Measurements from ENCODE around the gene MC1R. TPM values are rescaled to one million over a fixed set of nuclear protein-coding genes. Genes with fewer than 3 reads are reported as not detected.
A peak's percentile ranks its signal among the peaks of the same experiment; 100 is the strongest.

The MC1R gene
- total and polyA plus RNA-seq, 2 of the 4 experiments (the other 2 are of a cell fraction) = 3.8 to 9.5 TPM

- Histone ChIP-seq H4K91ac (ENCODE audit: insufficient read depth, low read depth, low read length) (peak overlapping the region; percentile 92), H3K9ac (ENCODE audit: low read depth, low read length) (0 out of 2 replicates have a peak overlapping the region, but pooled peaks have one; percentile 70), H3K9me3 (ENCODE audit: control insufficient read depth, insufficient read depth, low read length) (no peaks in the 10 kb centered on the region), H4K8ac (ENCODE audit: low read depth in 2 of 2, low read length in 2 of 2) (peak overlapping the region; percentile 96 to 97), H2BK120ac (ENCODE audit: low read depth, low read length) (peak overlapping the region; percentile 89), H3K79me1 (ENCODE audit: low read depth in 1 of 2, low read length in 2 of 2) (peaks cover 0 to 60% of the 10 kb centered on the region in 2 experiments; a peak in 3 of 4 replicates), H3K27me3 (ENCODE audit: control insufficient read depth, insufficient read depth, low read length) (no peaks in the 10 kb centered on the region), H4K5ac (ENCODE audit: low read depth, low read length) (peak overlapping the region; percentile 89), H3K56ac (ENCODE audit: extremely low read depth, insufficient read depth, low read length) (0 out of 2 replicates have a peak overlapping the region, but pooled peaks have one; percentile 68), H3K18ac (ENCODE audit: low read depth, low read length) (no peak overlapping the region; the same call in 1 of the 2 replicates), H3K4ac (ENCODE audit: low read depth, low read length) (peak overlapping the region; percentile 91), H4K20me1 (ENCODE audit: insufficient read depth, low read length) (peaks cover 21% of the 10 kb centered on the region), H3K14ac (replicated peaks; ENCODE audit: low read depth, low read length) (peak overlapping the region; percentile 85), H2BK15ac (ENCODE audit: low read depth, low read length) (peak overlapping the region; percentile 75; the same call in 1 of the 3 replicates), H3K4me1 (ENCODE audit: control insufficient read depth, insufficient read depth, low read length) (peaks cover 27% of the 10 kb centered on the region), H3K23ac (ENCODE audit: low read depth, low read length) (peak overlapping the region; percentile 82; the same call in 1 of the 2 replicates), H2AK5ac (ENCODE audit: low read depth, low read length) (peak overlapping the region; percentile 100), H3K4me3 (ENCODE audit: insufficient read depth, low read depth, low read length) (no peak overlapping the region), H3K36me3 (ENCODE audit: control insufficient read depth, insufficient read depth, low read length) (no peaks in the 10 kb centered on the region), H3K9me1 (ENCODE audit: insufficient read depth, low read length) (peaks cover 20% of the 10 kb centered on the region), H2AFZ (replicated peaks; ENCODE audit: low read length, poor library complexity) (peak overlapping the region; percentile 84), H2AK9ac (replicated peaks; ENCODE audit: low read depth, low read length, poor library complexity) (peak overlapping the region; percentile 87), H3K27ac (ENCODE audit: insufficient read depth, low read length) (peak overlapping the region; percentile 97), H2BK5ac (ENCODE audit: low read depth, low read length, poor library complexity, severe bottlenecking) (peak overlapping the region; percentile 92), H2BK20ac (ENCODE audit: low read depth, low read length) (peak overlapping the region; percentile 50), H3K4me2 (ENCODE audit: low read depth, low read length) (peak overlapping the region; percentile 71; the same call in 1 of the 2 replicates)
- intact Hi-C loops (cut with micrococcal nuclease) = loop anchor here (10.0 kb wide), 1 partner anchor 104 kb away; no protein-coding TSS in a partner anchor
- CTCF ChIA-PET = no interaction called here
- TF ChIP-seq RFX5 (IDR thresholded peaks at IDR 0.05; ENCODE audit: low read depth, low read length) (no peak), FOS (IDR thresholded peaks at IDR 0.05; ENCODE audit: low read depth, low read length) (0 out of 2 replicates have a peak, but pooled peaks have one; percentile 10), SMC3 (IDR thresholded peaks at IDR 0.05; ENCODE audit: low read depth, low read length) (no peak), MAZ (IDR thresholded peaks at IDR 0.05; ENCODE audit: borderline replicate concordance, low read depth, low read length) (no peak; the same call in 1 of the 2 replicates)
- DNase-seq (peak; percentile 47), ATAC-seq (ENCODE audit: low read depth) (no peak)
- in situ Hi-C loops (cut with MboI; ENCODE audit: low sequenced_read_pairs) = no loop called here
- POLR2A ChIA-PET (ENCODE audit: unreplicated experiment) = no interaction called here
- dilution Hi-C loops (cut with HindIII; ENCODE audit: low sequenced_read_pairs, unreplicated experiment) = no loop called here
- BruUV-seq (replicated peaks) = no TSS peak
- WGBS, 2 experiments (ENCODE audit: extremely low coverage in 2 of 2, insufficient read length in 1 of 2) = 33% methylated on average over 1 of the region's 6 CpGs; no CpG with 5 or more reads in 1 of the 2 experiments
Observed at GRCh38 chr16:89920723-89921122, 2.1 kb downstream of the MC1R start.

Measured in IMR-90 (cell line).